DND-41 (cell line): Measurements from ENCODE around the gene ZNF649.

Experiments used
- ATAC-seq: fragments of 200-7000 bp; cut with Tn5 transposase; 3 replicates; pipeline ENCODE4 v1.9.1; 2021; ENCODE audit warnings: low read depth; ENCODE audit not compliant: insufficient read depth
- DNase-seq: peaks from one replicate; pipeline ENCODE4 v3.0.0-alpha.2; 2020
- H2AFZ ChIP-seq: 2 replicates; pipeline ENCODE4 v1.6.0; 2012; ENCODE audit warnings: low read depth, low read length
- H3K27ac ChIP-seq: 2 replicates; pipeline ENCODE4 v1.5.1; 2012; ENCODE audit warnings: low read length, inconsistent platforms
- H3K27me3 ChIP-seq: fragments of 200-600 bp; sonication (generic); 2 replicates; pipeline ENCODE4 v1.6.0; 2012; ENCODE audit warnings: low read length, mild to moderate bottlenecking, inconsistent platforms; ENCODE audit not compliant: insufficient read depth, poor library complexity
- H3K36me3 ChIP-seq: 2 replicates; pipeline ENCODE4 v1.5.1; 2012; ENCODE audit warnings: low read length, inconsistent platforms; ENCODE audit not compliant: insufficient read depth
- H3K4me1 ChIP-seq: 2 replicates; pipeline ENCODE4 v1.5.1; 2012; ENCODE audit warnings: mild to moderate bottlenecking, low read length; ENCODE audit not compliant: insufficient read depth
- H3K4me2 ChIP-seq: 2 replicates; pipeline ENCODE4 v1.6.0; 2012; ENCODE audit warnings: mild to moderate bottlenecking, moderate library complexity, low read length, inconsistent platforms; ENCODE audit not compliant: insufficient read depth
- H3K4me3 ChIP-seq, 2 experiments: fragments of 200-600 bp in 1 of 2; shearing (Covaris generic) in 1 of 2; 2 replicates each; pipeline ENCODE4 v1.5.1; 2012 to 2016; ENCODE audit warnings: inconsistent platforms in 2 of 2, low read length in 2 of 2, mild to moderate bottlenecking in 2 of 2, low read depth in 1 of 2, moderate library complexity in 1 of 2
- H3K79me2 ChIP-seq: 2 replicates; pipeline ENCODE4 v1.6.0; 2012; ENCODE audit warnings: low read length, inconsistent platforms; ENCODE audit not compliant: insufficient read depth
- H3K9ac ChIP-seq: 2 replicates; pipeline ENCODE4 v1.6.0; 2012; ENCODE audit warnings: low read depth, mild to moderate bottlenecking, inconsistent platforms, low read length, moderate library complexity
- H3K9me3 ChIP-seq: 2 replicates; pipeline ENCODE4 v1.5.1; 2012; ENCODE audit warnings: low read length, moderate library complexity, mild to moderate bottlenecking, inconsistent platforms; ENCODE audit not compliant: insufficient read depth, severe bottlenecking
- H4K20me1 ChIP-seq: 2 replicates; pipeline ENCODE4 v1.6.0; 2012; ENCODE audit warnings: low read length; ENCODE audit not compliant: insufficient read depth
- CTCF ChIP-seq: IDR thresholded peaks from 2 replicates; pipeline ENCODE4 v1.5.1; 2012; ENCODE audit warnings: borderline replicate concordance, low read length, moderate library complexity, mild to moderate bottlenecking; ENCODE audit not compliant: poor library complexity, severe bottlenecking; ENCODE audit errors: extremely low read depth
- EZH2 ChIP-seq: IDR thresholded peaks from 3 replicates; pipeline ENCODE4 v1.6.1; 2012; ENCODE audit warnings: borderline replicate concordance, low read depth, mild to moderate bottlenecking, moderate library complexity, low read length, inconsistent platforms; ENCODE audit not compliant: severe bottlenecking

ZNF649 gene

DNA sequence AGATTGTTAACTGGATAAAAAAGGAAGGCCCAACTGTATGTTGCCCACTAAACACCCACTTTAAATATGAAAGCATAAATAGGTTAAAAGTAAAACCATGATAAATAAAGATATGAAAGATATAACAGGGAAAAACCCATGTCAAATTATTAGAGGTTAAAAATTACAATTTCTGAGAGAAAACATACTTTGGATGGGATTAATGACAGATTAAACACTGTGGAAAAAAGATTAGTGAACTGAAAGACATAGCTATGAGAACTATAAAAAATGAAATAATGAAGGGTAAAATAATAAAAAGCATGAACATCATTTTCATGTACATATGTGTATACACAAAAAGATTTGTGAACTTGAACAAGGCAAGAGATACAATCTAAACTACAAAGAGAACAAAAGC, 14.9 kb downstream of the ZNF649 start:
- H3K79me2 ChIP-seq: 0 out of 2 replicates have a peak, but pooled peaks cover 8% of the 10 kb centered on the region
- H3K4me3 ChIP-seq: no peak overlapping the region
- peaks cover 82% of the 10 kb centered on the region for H3K36me3 ChIP-seq

DNA sequence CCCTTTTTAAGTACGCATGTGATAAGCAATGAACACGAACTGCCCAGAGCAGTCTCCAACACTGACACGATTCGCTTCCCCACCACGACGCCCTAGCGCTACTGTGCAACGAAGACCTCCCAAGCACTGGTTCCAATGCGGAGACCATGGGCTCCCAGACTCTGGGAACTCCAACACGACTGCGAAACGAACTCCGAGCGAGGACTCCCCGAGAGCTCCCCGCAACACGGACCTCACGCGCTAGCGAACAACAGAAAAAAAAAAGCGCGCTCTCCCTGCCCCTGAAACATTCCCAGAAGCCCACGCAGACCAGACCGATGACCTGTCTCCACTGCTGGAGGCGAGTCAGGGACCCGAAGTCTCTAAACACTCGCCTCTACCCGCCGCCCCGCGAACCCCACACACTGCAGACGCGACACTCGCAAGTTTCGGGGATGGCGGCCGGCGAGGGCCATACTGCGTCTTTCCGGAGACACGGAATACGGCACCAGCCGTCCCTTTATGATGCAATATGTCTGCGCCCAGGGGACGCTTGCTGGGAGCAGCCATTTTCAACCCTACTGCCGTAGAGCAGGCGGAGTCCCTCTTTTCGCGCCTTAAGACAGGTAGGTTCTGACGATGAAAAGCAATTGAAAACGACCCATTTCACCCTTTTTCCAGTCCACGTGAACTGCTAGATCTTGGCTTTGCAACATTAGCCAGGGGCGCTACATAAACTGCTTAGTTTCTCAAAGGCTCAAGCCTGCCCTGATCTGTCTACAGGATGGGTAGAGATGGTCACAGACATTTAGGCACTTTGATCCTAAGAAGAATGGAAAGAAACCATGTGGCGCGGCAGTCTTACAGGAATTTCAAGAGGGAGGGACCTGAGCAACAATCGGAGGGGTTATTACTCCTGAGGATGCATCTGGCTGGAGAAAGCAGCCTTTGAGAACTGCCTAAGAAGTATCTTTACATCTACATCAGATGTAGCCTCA, 17.0 kb downstream of the ZNF649 start, which contains the start of gene ZNF577:
ZNF577 (minus strand) TSS at position 430 of the 977 bp plus-strand sequence. CDS start 7,569 bp downstream, outside the sequence.
- peak within 1 kb of the TSS; percentile 79 for H3K27ac ChIP-seq
- peak within 1 kb of the TSS; percentile 68 for H3K9ac ChIP-seq
- peak within 1 kb of the TSS; percentile 62 for H3K4me2 ChIP-seq
- H3K36me3 ChIP-seq: peaks cover 61% of the 10 kb centered on the region
- 0 out of 2 replicates have a peak, but pooled peaks cover 8% of the 10 kb centered on the region for H3K79me2 ChIP-seq
- H3K27me3 ChIP-seq: no peaks in the 10 kb centered on the region
- H2AFZ ChIP-seq: peak within 1 kb of the TSS; percentile 76
- TF ChIP-seq EZH2 (no peak), CTCF (no peak)
- H3K4me3 ChIP-seq: peak within 1 kb of the TSS; percentile 36 to 71; a peak in 3 of 4 replicates
- peaks cover 18% of the 10 kb centered on the region for H3K4me1 ChIP-seq
- peaks cover 52% of the 10 kb centered on the region for H3K9me3 ChIP-seq
- no peaks in the 10 kb centered on the region for H4K20me1 ChIP-seq
- peak; percentile 90 for DNase-seq
- peak; percentile 88 for ATAC-seq

More for the DNA sequence above, 14.9 kb downstream of the ZNF649 start:
- peaks cover 18% of the 10 kb centered on the region for H3K4me1 ChIP-seq
- peaks cover 71% of the 10 kb centered on the region for H3K9me3 ChIP-seq
- DNase-seq (no peak), ATAC-seq (no peak)
- H3K9ac ChIP-seq: no peak overlapping the region
- TF ChIP-seq CTCF (no peak), EZH2 (no peak)
- H3K27ac ChIP-seq: no peak overlapping the region
- H2AFZ ChIP-seq: no peak overlapping the region
- H4K20me1 ChIP-seq: no peaks in the 10 kb centered on the region
- H3K4me2 ChIP-seq: no peak overlapping the region
- no peaks in the 10 kb centered on the region for H3K27me3 ChIP-seq

DNA sequence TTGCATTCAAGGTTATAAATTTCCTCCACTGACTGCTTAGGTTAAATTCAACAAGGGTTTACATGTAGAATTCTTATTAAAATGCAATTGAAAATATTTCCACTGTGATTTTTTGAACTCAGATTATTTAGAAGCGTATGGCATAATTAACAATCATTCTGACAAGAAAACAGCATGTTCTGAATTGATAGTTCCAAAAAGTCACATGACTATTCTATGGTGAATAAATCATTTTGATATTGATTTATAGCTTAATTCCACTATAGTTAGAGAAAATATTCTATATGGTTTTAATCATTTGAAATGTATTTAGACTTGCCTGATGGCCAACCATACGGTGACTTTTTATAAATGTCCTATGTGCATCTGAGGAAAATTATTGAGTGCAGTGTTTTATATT, 20.1 kb downstream of the ZNF649 start:
- TF ChIP-seq EZH2 (no peak), CTCF (no peak)

More for the DNA sequence above, 20.1 kb downstream of the ZNF649 start:
- no peak for ATAC-seq
- Histone ChIP-seq H3K4me3 (no peak overlapping the region), H3K9me3 (peaks cover 21% of the 10 kb centered on the region), H3K4me2 (no peak overlapping the region), H3K9ac (no peak overlapping the region), H3K27me3 (no peaks in the 10 kb centered on the region), H3K4me1 (peaks cover 22% of the 10 kb centered on the region), H3K79me2 (0 out of 2 replicates have a peak, but pooled peaks cover 8% of the 10 kb centered on the region), H2AFZ (no peak overlapping the region), H3K27ac (no peak overlapping the region), H3K36me3 (peaks cover 48% of the 10 kb centered on the region), H4K20me1 (no peaks in the 10 kb centered on the region)
- no peak for DNase-seq
